Measurements from ENCODE around the gene PRKAR1B. TPM values are rescaled to one million over a fixed set of nuclear protein-coding genes. Genes with fewer than 3 reads are reported as not detected.

PRKAR1B gene
- total RNA-seq, 2 donors from 2014 or later: 12.1 to 54.1 TPM

DNA sequence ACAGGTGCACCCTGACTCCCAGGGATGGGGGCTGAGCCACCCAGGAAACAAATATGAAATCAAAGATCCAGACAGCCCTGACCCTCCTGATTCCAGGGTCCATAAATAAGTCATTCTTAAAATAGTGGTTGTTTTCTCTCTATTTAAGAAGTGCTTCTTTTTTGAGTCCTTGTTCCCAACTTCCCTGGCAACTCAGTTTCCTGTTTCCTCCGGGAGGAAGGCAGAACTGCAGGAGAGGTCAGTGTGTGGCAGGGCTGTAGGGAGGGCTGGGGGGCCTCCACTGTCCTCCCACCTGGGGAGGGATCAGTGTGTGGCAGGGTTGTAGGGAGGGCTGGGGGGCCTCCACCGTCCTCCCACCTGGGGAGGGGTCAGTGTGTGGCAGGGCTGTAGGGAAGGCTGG, 118.7 kb downstream of the PRKAR1B start:
- ATAC-seq (no peak), DNase-seq (ENCODE audit: low spot score in 2 of 2) (no peak)
- H3K9me3 Mint-ChIP-seq: peaks cover 7 to 19% of the 10 kb centered on the region in 2 donors
- peak overlapping the region; percentile 79 to 93 for H3K27ac Mint-ChIP-seq
- peaks cover 41 to 55% of the 10 kb centered on the region in 2 donors for H3K36me3 Mint-ChIP-seq

DNA sequence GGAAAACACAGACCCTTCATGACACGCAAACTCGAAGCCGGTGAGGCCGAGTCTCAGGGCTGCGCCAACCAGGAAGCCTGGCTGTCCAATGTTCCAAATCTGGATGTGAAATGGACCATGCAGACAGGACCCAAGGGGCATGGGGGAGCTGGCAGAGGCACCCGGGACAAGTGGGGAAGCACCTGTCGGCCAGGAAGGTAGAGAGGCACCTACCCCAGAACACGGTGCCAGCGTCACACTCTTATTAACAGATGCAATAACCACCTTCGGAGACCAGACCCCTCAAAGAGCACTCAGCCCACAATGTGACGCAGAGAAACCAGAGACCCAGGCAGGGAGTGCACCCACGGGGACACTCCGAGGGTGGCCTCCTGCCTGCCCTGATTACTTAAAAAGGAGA, 119.1 kb downstream of the PRKAR1B start:
- no peak for ATAC-seq

DNA sequence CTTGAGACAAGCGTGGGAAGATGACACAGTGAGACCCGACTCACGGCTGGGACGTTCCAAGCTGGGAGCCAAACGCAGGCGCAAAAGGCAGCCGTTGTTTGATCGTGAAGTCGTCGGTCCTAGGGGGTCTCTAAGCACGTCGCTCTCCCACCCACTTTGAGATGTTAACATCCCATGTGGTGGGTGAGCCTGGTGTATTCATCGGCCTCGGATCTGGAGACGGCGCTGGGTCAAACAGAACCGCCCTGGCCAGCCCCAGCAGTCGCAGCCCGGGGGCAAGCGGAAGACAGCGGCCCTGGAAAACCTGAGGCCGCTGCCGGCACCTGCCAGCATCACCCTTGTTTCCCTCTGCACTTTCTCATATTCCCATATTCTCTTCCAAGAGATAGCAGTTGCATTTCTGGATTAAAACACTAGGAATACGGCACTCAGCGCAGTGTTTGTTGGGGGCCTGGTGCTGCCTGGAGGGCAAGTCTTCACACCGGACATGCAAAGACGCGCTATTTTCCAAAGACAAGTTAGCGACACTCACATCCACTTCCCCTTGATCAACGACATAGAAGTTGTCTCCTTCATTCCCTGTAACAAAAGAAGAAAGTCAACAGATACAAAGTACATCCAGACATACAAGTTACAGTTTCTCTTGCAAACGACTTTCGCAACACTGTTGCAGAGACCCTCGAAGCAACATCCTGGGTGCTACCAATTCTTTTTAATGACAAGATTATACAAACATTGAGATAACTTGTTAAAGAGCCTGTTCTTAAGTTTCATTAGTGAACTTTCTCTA, 121.2 kb downstream of the PRKAR1B start:
- H3K27ac Mint-ChIP-seq: peak overlapping the region; percentile 50 to 99
- H3K36me3 Mint-ChIP-seq: peaks cover 43 to 46% of the 10 kb centered on the region in 2 donors
- no peak for DNase-seq (ENCODE audit: low spot score in 2 of 2)
- H3K9me3 Mint-ChIP-seq: peaks cover 0 to 11% of the 10 kb centered on the region in 2 donors
- ATAC-seq: no peak

More for the DNA sequence above, 119.1 kb downstream of the PRKAR1B start:
- H3K9me3 Mint-ChIP-seq: peaks cover 7 to 23% of the 10 kb centered on the region in 2 donors
- H3K36me3 Mint-ChIP-seq: peaks cover 45 to 59% of the 10 kb centered on the region in 2 donors
- H3K27ac Mint-ChIP-seq: peak overlapping the region; percentile 79 to 93
- no peak for DNase-seq (ENCODE audit: low spot score in 2 of 2)

DNA sequence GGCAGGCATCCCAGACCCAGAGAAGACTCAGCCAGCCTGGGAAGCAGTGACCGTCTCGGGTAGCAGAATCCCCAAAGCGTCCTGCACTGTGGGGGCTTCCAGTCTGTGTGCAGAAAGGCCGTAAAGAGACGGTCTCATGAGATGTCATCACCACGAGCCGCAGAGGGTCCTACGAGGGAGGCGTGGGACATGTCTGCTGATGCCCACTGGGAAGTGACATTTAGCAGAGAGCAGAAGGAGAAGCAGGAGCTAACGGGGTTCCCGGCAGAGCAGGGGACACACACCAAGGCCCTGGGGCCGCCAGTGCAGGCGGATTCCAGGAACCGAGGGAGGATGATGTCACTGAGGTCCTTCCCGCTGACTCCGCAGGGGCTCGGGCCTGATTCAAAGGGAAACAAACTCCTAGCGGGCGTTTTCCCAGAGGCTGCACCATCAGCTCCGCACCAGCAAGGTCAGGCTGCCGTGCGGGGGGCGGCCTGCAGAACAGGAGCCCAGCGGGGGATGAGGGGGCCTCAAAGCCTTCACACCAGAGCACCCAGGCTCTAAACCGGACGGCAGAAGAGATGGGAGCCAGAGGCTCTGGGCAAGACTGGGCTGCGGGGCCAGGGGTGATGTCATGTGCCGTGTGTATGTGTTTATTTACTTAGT, 122.1 kb downstream of the PRKAR1B start:
- Mint-ChIP-seq H3K27ac (peak overlapping the region; percentile 99 to 100), H3K36me3 (peaks cover 40 to 43% of the 10 kb centered on the region in 2 donors), H3K9me3 (peaks cover 0 to 11% of the 10 kb centered on the region in 2 donors)
- peak in 1 of 2 donors; percentile 73 for DNase-seq (ENCODE audit: low spot score in 2 of 2)
- ATAC-seq: no peak

DNA sequence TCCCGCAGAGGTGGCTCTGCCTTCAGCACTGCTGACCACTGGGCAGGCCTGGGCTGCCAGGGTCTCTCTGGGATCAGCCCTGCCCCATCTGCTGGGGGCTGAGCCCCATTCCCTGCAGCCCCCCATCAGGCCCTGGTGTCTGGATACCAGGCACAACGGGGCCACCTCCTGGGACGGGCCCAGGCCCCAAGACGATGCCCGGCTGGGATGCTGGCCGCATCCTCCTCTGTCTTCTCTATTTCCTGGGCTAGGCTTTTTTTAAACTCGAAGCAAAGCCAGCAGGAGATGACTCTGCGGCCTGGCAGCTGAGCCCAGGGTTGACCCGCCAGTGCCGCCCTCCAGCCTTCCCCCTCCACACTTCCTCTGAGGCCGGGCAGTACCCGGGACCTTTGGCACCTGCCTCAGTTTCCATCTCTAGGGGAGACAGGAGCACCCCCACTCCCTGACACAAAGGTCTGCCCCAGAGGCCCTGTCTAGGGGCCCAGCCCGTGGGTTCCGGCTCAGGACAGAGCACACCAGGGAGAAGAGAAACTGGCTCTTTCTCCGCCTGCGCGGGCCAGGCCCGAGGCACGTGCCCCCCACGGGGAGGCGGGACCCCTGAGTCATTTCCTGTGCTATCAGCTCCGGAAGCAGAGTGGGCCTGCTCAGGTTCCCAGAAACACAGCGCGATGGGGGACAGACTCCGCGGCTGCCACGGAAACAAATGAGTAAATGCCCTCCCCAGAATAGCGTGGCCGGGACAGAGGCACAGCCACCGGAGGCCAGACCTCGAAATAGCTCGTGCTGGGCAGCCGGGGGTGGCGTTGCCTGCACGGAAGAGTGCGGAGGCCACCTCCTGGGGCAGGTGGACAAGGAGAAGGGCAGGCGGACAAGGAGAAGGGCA, 122.8 kb downstream of the PRKAR1B start:
- peaks cover 39 to 45% of the 10 kb centered on the region in 2 donors for H3K36me3 Mint-ChIP-seq
- H3K27ac Mint-ChIP-seq: peak overlapping the region; percentile 99 to 100
- DNase-seq (ENCODE audit: low spot score in 2 of 2) (peak; percentile 83 to 95), ATAC-seq (peak; percentile 66 to 75)
- H3K9me3 Mint-ChIP-seq: peaks cover 0 to 11% of the 10 kb centered on the region in 2 donors

DNA sequence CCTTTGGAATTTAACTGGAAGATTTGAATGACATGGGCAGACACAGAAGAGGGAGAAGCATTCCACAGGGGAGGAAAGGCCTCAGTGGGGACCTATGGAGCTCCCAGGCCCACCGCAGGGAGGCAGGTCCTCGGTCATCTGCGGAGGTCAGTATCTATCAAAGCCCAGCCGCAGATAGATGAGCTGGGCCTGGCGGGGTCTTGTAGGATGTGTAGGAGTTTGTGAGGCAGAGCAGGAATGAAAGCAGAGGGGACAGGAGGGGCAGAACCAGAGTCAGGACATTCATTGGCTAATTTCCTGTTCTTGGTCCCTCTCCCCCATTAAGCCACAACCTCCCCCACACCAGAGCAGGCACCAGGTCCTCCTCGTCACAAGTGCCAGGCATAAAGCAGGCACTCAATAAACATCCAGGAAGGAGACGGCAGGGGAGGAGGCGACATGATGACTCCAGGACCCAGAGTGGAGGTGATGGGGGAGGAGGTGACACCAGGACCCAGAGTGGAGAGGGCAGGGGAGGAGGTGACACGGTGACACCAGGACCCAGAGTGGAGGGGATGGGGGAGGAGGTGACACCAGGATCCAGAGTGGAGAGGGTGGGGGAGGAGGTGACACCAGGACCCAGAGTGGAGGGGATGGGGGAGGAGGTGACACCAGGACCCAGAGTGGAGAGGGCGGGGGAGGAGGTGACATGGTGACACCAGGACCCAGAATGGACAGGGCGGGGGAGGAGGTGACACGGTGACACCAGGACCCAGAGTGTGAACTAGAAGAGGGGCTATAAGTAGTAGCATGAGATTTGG, 123.7 kb downstream of the PRKAR1B start:
- H3K27ac Mint-ChIP-seq: peak overlapping the region; percentile 98 to 99
- peaks cover 0 to 11% of the 10 kb centered on the region in 2 donors for H3K9me3 Mint-ChIP-seq
- peak in 1 of 2 donors; percentile 53 for ATAC-seq
- peaks cover 39 to 45% of the 10 kb centered on the region in 2 donors for H3K36me3 Mint-ChIP-seq
- DNase-seq (ENCODE audit: low spot score in 2 of 2): peak in 1 of 2 donors; percentile 50

DNA sequence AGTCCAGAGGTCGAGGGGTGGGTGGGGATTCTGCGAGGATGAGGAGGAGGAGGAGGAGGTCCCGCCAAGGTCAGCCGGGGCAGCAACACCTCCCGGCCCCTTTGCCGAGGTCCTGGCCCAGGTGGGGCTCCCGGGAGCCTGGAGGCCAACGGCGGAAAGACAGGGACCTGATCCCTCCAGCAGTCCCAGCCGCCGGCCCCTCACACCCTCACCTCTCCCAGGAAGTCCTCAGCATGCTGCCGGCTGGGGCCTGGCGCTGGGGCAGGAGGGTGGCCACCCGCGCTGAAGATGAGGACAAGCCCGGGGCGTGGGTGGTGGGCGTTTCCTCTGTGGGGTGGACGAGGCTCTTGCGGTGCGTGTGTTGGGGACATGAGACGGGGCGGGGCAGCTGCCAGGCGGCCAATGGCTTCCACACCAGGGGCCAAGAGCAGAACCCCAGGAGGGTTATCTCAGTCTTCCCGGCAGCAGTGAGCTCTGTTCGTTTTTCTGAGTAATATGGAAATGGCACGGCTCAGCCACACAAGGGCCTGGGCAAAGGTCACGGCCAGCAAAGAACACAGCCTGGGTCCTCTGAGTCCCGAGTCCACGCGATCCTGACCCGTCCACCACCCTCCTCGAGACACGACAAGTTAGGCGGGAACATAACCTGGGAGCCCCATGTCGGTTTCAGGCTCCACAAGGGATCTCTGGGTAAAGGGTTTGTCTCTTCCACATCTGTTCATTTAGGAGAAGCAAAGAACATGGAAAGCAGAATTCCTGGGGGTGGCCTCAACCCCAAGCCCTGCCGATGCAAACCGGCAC, 124.5 kb downstream of the PRKAR1B start:
- ATAC-seq (peak in 1 of 2 donors; percentile 6), DNase-seq (ENCODE audit: low spot score in 2 of 2) (peak; percentile 31 to 78)
- peaks cover 34 to 45% of the 10 kb centered on the region in 2 donors for H3K36me3 Mint-ChIP-seq
- peak overlapping the region; percentile 98 to 99 for H3K27ac Mint-ChIP-seq
- H3K9me3 Mint-ChIP-seq: peaks cover 0 to 11% of the 10 kb centered on the region in 2 donors

DNA sequence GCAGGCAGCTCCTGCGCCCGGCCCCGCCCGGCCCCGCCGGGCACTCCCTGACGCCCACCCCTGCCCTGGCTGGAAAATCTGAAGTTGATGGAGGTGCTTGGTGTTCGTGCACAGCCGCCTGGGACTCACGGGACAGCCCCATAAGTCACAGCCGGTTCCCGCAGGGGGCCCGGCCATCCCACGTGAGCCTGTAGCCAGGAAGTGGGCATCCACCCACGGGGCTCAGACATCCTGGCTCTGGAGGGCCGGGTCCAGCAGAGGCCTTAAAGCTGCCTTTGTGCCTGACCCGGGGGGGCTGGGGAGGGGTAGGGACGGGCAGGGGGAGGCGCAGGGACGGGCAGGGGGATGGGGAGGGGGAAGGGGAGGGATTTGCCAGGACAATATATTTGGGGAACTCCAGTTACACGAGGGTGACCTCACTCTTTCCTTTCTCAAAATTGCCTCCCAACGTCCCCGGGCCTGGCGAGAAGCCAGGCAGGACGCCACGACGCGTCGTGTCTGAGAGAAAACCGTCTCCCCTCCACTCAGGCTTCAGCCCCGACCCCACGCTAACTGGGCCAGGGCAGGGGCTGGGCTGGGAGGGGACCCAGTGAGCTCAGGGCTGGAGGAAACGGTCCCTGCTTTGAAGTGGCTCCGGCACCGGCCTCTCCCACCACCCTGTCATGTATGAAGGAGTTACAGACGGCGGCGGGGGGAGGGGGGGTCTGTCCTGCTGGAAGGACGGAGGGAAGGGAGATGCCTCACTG, 125.3 kb downstream of the PRKAR1B start:
- peak overlapping the region; percentile 70 to 99 for H3K27ac Mint-ChIP-seq
- DNase-seq (ENCODE audit: low spot score in 2 of 2) (peak; percentile 83 to 97), ATAC-seq (peak; percentile 70 to 71)
- H3K36me3 Mint-ChIP-seq: peaks cover 34 to 52% of the 10 kb centered on the region in 2 donors
- peaks cover 0 to 11% of the 10 kb centered on the region in 2 donors for H3K9me3 Mint-ChIP-seq

DNA sequence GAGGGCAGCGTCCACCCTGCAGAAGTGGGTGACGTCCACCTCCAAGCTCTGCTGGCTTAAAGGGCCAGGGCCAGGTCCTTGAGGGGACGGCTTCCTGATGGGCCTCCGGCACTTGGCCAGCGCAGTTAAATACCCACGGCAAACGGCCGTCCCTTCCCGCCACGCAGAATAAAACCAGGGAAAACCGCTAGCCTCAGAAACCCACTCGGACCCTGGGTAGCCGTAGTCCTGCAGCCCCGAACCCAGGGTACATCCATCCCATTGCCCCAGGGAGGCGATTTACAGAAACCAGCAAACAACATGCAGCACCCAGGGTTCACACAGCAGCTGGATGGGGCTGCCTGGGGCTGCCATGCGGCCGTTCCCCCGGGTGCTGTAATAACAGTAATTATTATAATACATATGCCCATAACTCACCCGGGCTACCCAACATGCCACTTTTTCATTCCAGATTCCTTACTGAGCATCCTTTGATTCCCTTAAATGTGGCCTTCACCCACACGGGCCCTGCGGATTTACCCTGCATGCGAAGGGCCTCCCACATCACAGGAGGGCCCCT, 126.0 kb downstream of the PRKAR1B start:
- peaks cover 31 to 56% of the 10 kb centered on the region in 2 donors for H3K36me3 Mint-ChIP-seq
- H3K27ac Mint-ChIP-seq: peak overlapping the region; percentile 70 to 99
- DNase-seq (ENCODE audit: low spot score in 2 of 2) (no peak), ATAC-seq (no peak)
- peaks cover 0 to 11% of the 10 kb centered on the region in 2 donors for H3K9me3 Mint-ChIP-seq

DNA sequence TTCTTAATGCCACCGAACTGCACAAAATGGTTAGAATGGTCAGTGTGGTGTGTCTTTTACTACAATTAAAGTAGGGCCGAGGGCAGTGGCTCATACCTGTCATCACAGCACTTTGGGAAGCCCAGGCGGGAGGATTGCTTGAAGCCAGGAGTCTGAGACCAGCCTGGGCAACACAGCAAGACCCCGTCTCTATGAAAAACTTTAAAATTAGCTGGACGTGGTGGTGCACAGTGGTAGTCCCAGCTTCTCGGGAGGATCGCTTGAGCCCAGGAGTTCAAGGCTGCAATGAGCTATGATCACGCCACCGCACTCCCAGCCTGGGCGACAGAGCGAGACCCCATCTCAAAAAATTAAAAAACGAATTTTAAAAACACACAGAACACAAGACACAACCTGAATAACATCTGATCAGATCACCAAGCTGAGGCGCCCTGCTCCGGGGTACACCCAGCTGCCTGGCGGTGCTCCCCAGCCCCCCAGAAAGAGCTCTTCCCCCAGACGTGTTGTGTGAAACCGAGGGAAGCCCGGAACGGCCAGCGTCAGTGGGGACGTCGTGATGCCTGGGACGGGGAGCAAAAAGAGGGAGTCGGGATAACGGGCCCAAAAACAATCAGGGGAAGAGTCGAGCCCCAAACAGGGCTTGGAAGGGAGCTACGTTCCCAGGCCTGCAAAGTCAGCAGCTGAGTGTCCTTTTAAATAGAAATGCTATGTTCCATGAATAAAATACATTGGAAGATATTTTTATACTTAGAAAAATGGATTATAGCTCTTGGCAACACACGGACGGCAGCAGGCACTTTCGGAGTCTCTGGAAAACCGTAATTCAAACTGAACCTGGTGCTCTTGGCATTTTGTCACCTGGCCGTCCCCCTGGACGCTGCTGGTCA, 126.7 kb downstream of the PRKAR1B start:
- H3K9me3 Mint-ChIP-seq: peaks cover 0 to 11% of the 10 kb centered on the region in 2 donors
- no peak for ATAC-seq

DNA sequence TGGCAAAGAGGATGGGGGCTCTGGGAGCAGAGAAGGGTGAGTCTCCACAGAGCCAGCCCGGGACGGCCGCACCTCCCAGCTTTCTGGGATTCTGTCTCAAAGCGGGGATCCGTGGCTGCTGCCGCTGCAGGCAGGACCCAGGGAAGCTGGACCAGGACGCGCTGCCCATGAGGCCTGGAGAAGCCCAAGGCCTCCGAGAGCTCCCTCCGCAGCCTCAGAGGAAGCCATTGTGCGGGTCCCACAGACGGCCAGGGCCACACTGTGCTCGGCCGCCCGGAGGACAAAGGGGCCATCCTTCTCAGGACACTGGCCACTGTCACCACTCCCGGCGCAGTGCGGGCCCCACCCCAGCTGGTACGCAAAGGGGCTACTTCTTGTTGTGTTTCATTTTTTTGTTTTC, 128.2 kb downstream of the PRKAR1B start:
- peak overlapping the region; percentile 29 to 99 for H3K27ac Mint-ChIP-seq
- H3K9me3 Mint-ChIP-seq: peaks cover 0 to 5% of the 10 kb centered on the region in 2 donors
- DNase-seq (ENCODE audit: low spot score in 2 of 2) (no peak), ATAC-seq (no peak)
- H3K36me3 Mint-ChIP-seq: peaks cover 10 to 43% of the 10 kb centered on the region in 2 donors

More for the DNA sequence above, 126.7 kb downstream of the PRKAR1B start:
- DNase-seq (ENCODE audit: low spot score in 2 of 2): no peak
- H3K27ac Mint-ChIP-seq: peak overlapping the region; percentile 70 to 99
- H3K36me3 Mint-ChIP-seq: peaks cover 24 to 56% of the 10 kb centered on the region in 2 donors

DNA sequence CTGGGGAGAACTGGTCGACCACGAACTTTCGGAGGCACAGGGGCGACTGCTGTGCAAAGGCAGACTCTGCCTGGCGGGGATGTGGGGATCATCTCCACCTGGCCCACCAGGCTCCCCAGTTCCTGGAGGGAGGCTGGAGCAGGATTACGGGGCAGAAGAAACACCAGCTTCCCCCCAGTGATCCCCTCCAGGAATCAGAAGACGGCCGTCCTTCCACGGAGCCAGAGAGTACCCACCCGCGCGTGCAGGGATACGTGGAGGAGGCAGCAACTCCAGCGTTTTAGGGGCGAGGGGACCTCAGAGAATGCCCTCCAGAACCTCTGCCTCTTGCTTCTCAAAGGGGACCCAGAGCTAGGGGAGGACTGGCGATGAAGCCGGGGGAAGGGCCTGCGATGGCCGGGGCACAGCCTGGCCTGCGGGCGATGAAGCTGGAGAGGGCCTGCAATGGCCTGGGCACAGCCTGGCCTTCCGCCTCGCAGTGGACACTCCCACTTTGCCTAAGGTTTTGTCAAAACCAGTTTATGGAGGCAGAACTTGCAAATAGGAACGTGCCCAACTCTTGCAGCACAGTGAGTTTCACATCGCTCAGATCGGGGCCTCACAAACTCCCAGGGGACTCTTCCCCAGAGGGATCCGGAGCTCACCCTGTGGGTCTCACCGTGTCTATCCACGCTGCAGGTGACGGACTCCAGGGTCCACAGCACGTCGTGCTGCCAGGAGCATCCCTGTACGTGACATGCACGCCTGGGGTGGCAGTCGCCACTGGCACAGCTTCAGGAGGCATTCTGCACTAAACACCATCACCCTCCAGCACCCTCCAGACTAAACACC, 129.5 kb downstream of the PRKAR1B start:
- peak overlapping the region in 1 of 2 donors; percentile 89 for H3K27ac Mint-ChIP-seq
- no peak for DNase-seq (ENCODE audit: low spot score in 2 of 2)
- H3K9me3 Mint-ChIP-seq: no peaks in the 10 kb centered on the region
- no peak for ATAC-seq
- peaks cover under 1 to 38% of the 10 kb centered on the region in 2 donors for H3K36me3 Mint-ChIP-seq

DNA sequence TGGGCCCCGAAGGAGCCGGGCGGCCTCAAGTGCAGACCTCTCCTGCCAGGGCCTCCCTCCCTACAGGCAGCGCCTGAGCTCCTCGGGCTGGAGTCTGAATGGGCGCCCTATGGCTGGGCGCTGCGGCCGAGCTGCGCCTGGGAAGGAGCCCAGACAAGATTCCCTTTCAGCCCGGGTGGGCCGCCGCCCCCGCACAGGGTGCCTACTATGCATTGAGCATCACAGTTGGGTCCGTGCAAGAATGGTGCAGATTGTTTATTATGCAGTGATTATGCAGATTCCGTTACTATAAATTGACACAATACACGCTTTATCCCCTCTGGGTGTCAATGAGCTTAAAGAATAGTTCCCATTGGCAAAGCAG, 130.3 kb downstream of the PRKAR1B start:
- no peaks in the 10 kb centered on the region for H3K9me3 Mint-ChIP-seq

More for the DNA sequence above, 130.3 kb downstream of the PRKAR1B start:
- ATAC-seq (no peak), DNase-seq (ENCODE audit: low spot score in 2 of 2) (no peak)
- Mint-ChIP-seq H3K36me3 (peaks cover 0 to 39% of the 10 kb centered on the region in 2 donors), H3K27ac (peak overlapping the region in 1 of 2 donors; percentile 26)

Measured in activated naive CD4-positive, alpha-beta T cell treated with anti-CD3 and anti-CD28 coated beads, Interleukin-2, amount 50 U/mL, for 72 hours (primary cell).